H1 (cell line): ENCODE measurements around the gene NLK. TPM values are rescaled to one million over a fixed set of nuclear protein-coding genes. Genes with fewer than 3 reads are reported as not detected.

Source experiments
- CTCF ChIA-PET: fragments of 300-600 bp; sonication (Branson Sonifier 250); formaldehyde crosslinking; loops from one replicate; lab custom pipeline; 2021; ENCODE audit not compliant: partially characterized antibody; lab: Charles Lee
- POLR2A ChIA-PET: fragments of 300-600 bp; sonication (Branson Sonifier 250); formaldehyde crosslinking; loops from one replicate; lab custom pipeline; 2021; ENCODE audit warnings: inconsistent platforms; ENCODE audit not compliant: partially characterized antibody; lab: Charles Lee
- DNase-seq, 2 experiments: peaks; one replicate each; pipeline versions ENCODE4 v3.0.0 to v3.0.0-alpha.2; 2010 to 2022; ENCODE audit warnings: low spot score in 2 of 2, low read depth in 1 of 2, mixed read lengths in 1 of 2
- FAIRE-seq: peaks from 2 replicates; lab custom pipeline; 2011; peaks lifted over from hg19 to GRCh38; lab: Jason Lieb, UNC
- H2AFZ ChIP-seq: 2 replicates; pipeline ENCODE4 v1.8.1; 2012; ENCODE audit warnings: low read length, inconsistent platforms
- H2AK5ac ChIP-seq: 2 replicates; pipeline ENCODE4 v1.6.1; 2013; ENCODE audit warnings: low read depth, low read length
- H2BK120ac ChIP-seq: replicated peaks from 2 replicates; pipeline ENCODE3; 2013; ENCODE audit warnings: low read depth, low read length, inconsistent platforms
- H2BK12ac ChIP-seq: 2 replicates; pipeline ENCODE4 v1.6.1; 2013; ENCODE audit warnings: low read depth, low read length
- H2BK15ac ChIP-seq: 2 replicates; pipeline ENCODE4 v1.6.1; 2013; ENCODE audit warnings: low read length
- H2BK20ac ChIP-seq: 2 replicates; pipeline ENCODE4 v1.6.1; 2013; ENCODE audit warnings: low read length
- H2BK5ac ChIP-seq: 2 replicates; pipeline ENCODE4 v1.6.1; 2013; ENCODE audit warnings: low read depth, low read length
- H3K14ac ChIP-seq: 2 replicates; pipeline ENCODE4 v1.6.1; 2013; ENCODE audit warnings: inconsistent platforms; ENCODE audit not compliant: insufficient read length
- H3K18ac ChIP-seq: 2 replicates; pipeline ENCODE4 v1.6.1; 2013; ENCODE audit warnings: low read length; ENCODE audit errors: extremely low read depth
- H3K23ac ChIP-seq: 2 replicates; pipeline ENCODE4 v1.6.1; 2013; ENCODE audit warnings: inconsistent platforms; ENCODE audit not compliant: insufficient read length
- H3K23me2 ChIP-seq: 2 replicates; pipeline ENCODE4 v1.6.1; 2013; ENCODE audit warnings: low read depth, low read length
- H3K27ac ChIP-seq: 2 replicates; pipeline ENCODE4 v1.6.1; 2011; ENCODE audit warnings: low read depth, low read length, inconsistent platforms
- H3K27me3 ChIP-seq, 4 experiments: replicated peaks in 1 of 4; 1 replicate in 1 of 4; 2 replicates in 3 of 4; pipeline versions ENCODE4 v1.6.1 to v1.8.1; 2011 to 2013; ENCODE audit warnings: low read length in 3 of 4, mild to moderate bottlenecking in 3 of 4, inconsistent platforms in 2 of 4, mixed read lengths in 2 of 4, moderate library complexity in 1 of 4; ENCODE audit not compliant: control insufficient read depth in 3 of 4, insufficient read depth in 3 of 4; ENCODE audit errors: extremely low read depth in 1 of 4
- H3K36me3 ChIP-seq, 4 experiments: 2 replicates each; pipeline versions ENCODE4 v1.6.1 to v1.8.1; 2011 to 2013; ENCODE audit warnings: mild to moderate bottlenecking in 4 of 4, low read length in 3 of 4, moderate library complexity in 2 of 4, control low read depth in 1 of 4, inconsistent platforms in 1 of 4; ENCODE audit not compliant: insufficient read depth in 4 of 4, control insufficient read depth in 2 of 4
- H3K4ac ChIP-seq: replicated peaks from 2 replicates; pipeline ENCODE3; 2013; ENCODE audit warnings: low read length, low read depth, mixed read lengths, inconsistent platforms; ENCODE audit not compliant: insufficient read length
- H3K4me1 ChIP-seq, 4 experiments: replicated peaks in 1 of 4; 1 replicate in 1 of 4; 2 replicates in 3 of 4; pipeline versions ENCODE4 v1.6.1 to v1.8.1; 2011 to 2013; ENCODE audit warnings: low read length in 3 of 4, inconsistent platforms in 2 of 4, mixed read lengths in 1 of 4; ENCODE audit not compliant: insufficient read depth in 4 of 4, control insufficient read depth in 3 of 4
- H3K4me2 ChIP-seq, 2 experiments: 2 replicates each; pipeline versions ENCODE4 v1.6.1 to v1.8.1; 2011 to 2013; ENCODE audit warnings: low read depth in 2 of 2, low read length in 2 of 2, control low read depth in 1 of 2, inconsistent platforms in 1 of 2, mild to moderate bottlenecking in 1 of 2; ENCODE audit not compliant: insufficient read depth in 1 of 2
- H3K4me3 ChIP-seq, 4 experiments: fragments of 200-600, 300-600 bp in 1 of 4; sonication (generic), shearing (Covaris generic), sonication (Bioruptor Twin) in 1 of 4; 2 replicates each; pipeline versions ENCODE4 v1.5.1 to v1.8.1; 2011 to 2016; ENCODE audit warnings: low read length in 4 of 4, low read depth in 3 of 4, control low read depth in 2 of 4, inconsistent platforms in 2 of 4, mild to moderate bottlenecking in 2 of 4, mixed read lengths in 1 of 4, moderate library complexity in 1 of 4; ENCODE audit not compliant: insufficient read depth in 2 of 4; ENCODE audit errors: extremely low read depth in 1 of 4
- H3K56ac ChIP-seq: replicated peaks from 2 replicates; pipeline ENCODE3; 2013; ENCODE audit warnings: low read depth, mild to moderate bottlenecking, mixed read lengths, low read length, inconsistent platforms; ENCODE audit not compliant: insufficient read length
- H3K79me1 ChIP-seq: 2 replicates; pipeline ENCODE4 v1.6.1; 2013; ENCODE audit warnings: low read depth, low read length, control low read depth
- H3K79me2 ChIP-seq, 2 experiments: 2 replicates each; pipeline versions ENCODE4 v1.6.1 to v1.8.1; 2012 to 2013; ENCODE audit warnings: low read length in 2 of 2, mild to moderate bottlenecking in 2 of 2, inconsistent platforms in 1 of 2; ENCODE audit not compliant: insufficient read depth in 2 of 2, control insufficient read depth in 1 of 2
- H3K9ac ChIP-seq, 4 experiments: replicated peaks in 1 of 4; 1 replicate in 1 of 4; 2 replicates in 3 of 4; pipeline versions ENCODE4 v1.6.1 to v1.8.1; 2011 to 2013; ENCODE audit warnings: low read depth in 3 of 4, low read length in 3 of 4, control low read depth in 2 of 4, mild to moderate bottlenecking in 2 of 4, moderate library complexity in 2 of 4, inconsistent platforms in 1 of 4; ENCODE audit errors: extremely low read depth in 1 of 4
- H3K9me3 ChIP-seq, 2 experiments: 2 replicates each; pipeline versions ENCODE4 v1.6.1 to v1.8.1; 2012 to 2013; ENCODE audit warnings: mild to moderate bottlenecking in 2 of 2, moderate library complexity in 2 of 2, control low read depth in 1 of 2, inconsistent platforms in 1 of 2, low read depth in 1 of 2, low read length in 1 of 2, mixed read lengths in 1 of 2; ENCODE audit not compliant: insufficient read depth in 2 of 2
- H4K20me1 ChIP-seq, 2 experiments: replicated peaks in 1 of 2; 2 replicates each; pipeline versions ENCODE3 to v1.8.1; 2011 to 2013; ENCODE audit warnings: inconsistent platforms in 2 of 2, low read length in 2 of 2, mild to moderate bottlenecking in 1 of 2; ENCODE audit not compliant: insufficient read depth in 2 of 2, control insufficient read depth in 1 of 2
- H4K5ac ChIP-seq: 2 replicates; pipeline ENCODE4 v1.6.1; 2013; ENCODE audit warnings: low read length, low read depth, mixed read lengths, inconsistent platforms; ENCODE audit not compliant: insufficient read length
- H4K8ac ChIP-seq: 2 replicates; pipeline ENCODE4 v1.8.0; 2013; ENCODE audit warnings: mild to moderate bottlenecking, moderate library complexity, low read length, inconsistent platforms; ENCODE audit not compliant: insufficient read depth; ENCODE audit errors: extremely low read depth
- H4K91ac ChIP-seq: replicated peaks from 2 replicates; pipeline ENCODE3; 2013; ENCODE audit warnings: low read length, mixed read lengths, inconsistent platforms; ENCODE audit not compliant: insufficient read length
- CEBPB ChIP-seq: IDR thresholded peaks from 2 replicates; pipeline ENCODE4 v1.6.1; 2012; ENCODE audit warnings: low read depth, low read length
- WGBS, 2 experiments: shearing (Covaris generic) in 1 of 2; methylation state at CpG; one replicate each; pipeline versions ENCODE4 v1.1.6 to v1.1.7; 2013 to 2015; ENCODE audit warnings: low lambda C conversion rate in 2 of 2, mixed read lengths in 2 of 2, inconsistent platforms in 1 of 2, low coverage in 1 of 2, missing lambda C conversion rate in 1 of 2; ENCODE audit not compliant: insufficient replicate concordance in 2 of 2, insufficient coverage in 1 of 2, insufficient read length in 1 of 2; ENCODE audit errors: extremely low coverage in 1 of 2, missing lambda C conversion rate in 1 of 2; 5-methylcytosine and 5-hydroxymethylcytosine counted together
- polyA plus RNA-seq, 7 experiments: library from polyadenylated mRNA; depleted of rRNA in 3 of 7; stranded (reverse) in 5 of 7; unstranded in 2 of 7; fragments of >200 nt in 5 of 7; fragments of 200-250 nt in 2 of 7; gene quantifications; 1 replicate in 5 of 7; 2 replicates in 1 of 7; 4 replicates in 1 of 7; pipeline versions ENCODE4 v1.2.1 to v1.2.3, GENCODE V29; 2011 to 2013; ENCODE audit warnings: missing spikeins in 2 of 7, mixed read lengths in 2 of 7
- total RNA-seq: library from RNA; stranded (reverse); fragmentation: NEBNext Ultra II Directional; extraction: Animal tissue kit (Norgen Biotek cat#: 25700); gene quantifications from 2 replicates; pipeline ENCODE4 v1.2.1, GENCODE V29; 2021

Gene NLK
- total and polyA plus RNA-seq, 2 of the 8 experiments (the other 6 are each of a cell fraction or from before 2014, with no cell fraction given) = 30.8 to 49.9 TPM

- Histone ChIP-seq H3K4me2 (no peak overlapping the region), H3K14ac (no peak overlapping the region), H3K27ac (no peak overlapping the region), H2BK5ac (no peak overlapping the region), H2BK120ac (no peak overlapping the region), H3K18ac (no peak overlapping the region), H3K4me3 (no peak overlapping the region), H4K5ac (no peak overlapping the region), H2AK5ac (no peak overlapping the region), H2BK15ac (no peak overlapping the region), H4K91ac (no peak overlapping the region), H3K79me1 (no peaks in the 10 kb centered on the region), H2AFZ (no peak overlapping the region), H2BK20ac (no peak overlapping the region), H3K4me1 (no peaks in the 10 kb centered on the region), H2BK12ac (no peak overlapping the region), H3K56ac (no peak overlapping the region), H3K9me3 (no peaks in the 10 kb centered on the region), H3K9ac (no peak overlapping the region), H3K23me2 (no peaks in the 10 kb centered on the region), H3K23ac (no peak overlapping the region), H3K27me3 (no peaks in the 10 kb centered on the region), H4K20me1 (peaks cover 0 to 2% of the 10 kb centered on the region in 2 experiments), H4K8ac (no peak overlapping the region), H3K4ac (no peak overlapping the region), H3K36me3 (peaks cover 0 to 13% (median 6%) of the 10 kb centered on the region in 4 experiments; a peak in 3 of 8 replicates), H3K79me2 (no peaks in the 10 kb centered on the region)
- POLR2A ChIA-PET = no interaction called here
- DNase-seq (no peak), FAIRE-seq (no peak)
- 100% methylated on average over 1 of the region's 1 CpG; no CpG with 5 or more reads in 1 of the 2 experiments for WGBS, 2 experiments
- CTCF ChIA-PET = no interaction called here
- no peak for TF ChIP-seq CEBPB
Measured at GRCh38 chr17:28128779-28129178, 86.3 kb downstream of the NLK start.
